ENCODE results near the gene GPR61. TPM values are rescaled to one million over a fixed set of nuclear protein-coding genes. Genes with fewer than 3 reads are reported as not detected.

Gene GPR61
- total and polyA plus RNA-seq, 2 of the 4 experiments (the other 2 are of a cell fraction), result not detected

DNA sequence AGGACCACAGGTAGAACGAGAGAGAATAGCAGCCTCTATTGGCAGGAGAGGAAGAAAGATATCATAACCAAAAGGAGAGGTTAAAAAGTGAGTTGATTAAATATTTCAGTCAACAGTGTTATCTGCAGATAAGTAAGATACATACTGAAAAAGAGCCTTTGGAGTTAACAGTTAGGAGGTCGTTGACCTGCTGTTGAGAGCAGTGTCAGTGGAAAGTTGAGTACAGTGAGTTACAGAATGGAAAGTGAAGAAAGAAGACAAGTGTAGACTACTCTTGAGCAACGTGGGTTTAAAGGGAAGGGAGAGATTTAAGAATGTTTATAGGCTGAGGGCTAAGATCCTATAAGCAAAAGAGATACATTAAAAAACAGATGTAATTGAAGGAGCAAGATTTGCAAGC is 49.5 kb downstream of the GPR61 start:
- H3K27me3 ChIP-seq (ENCODE audit: control insufficient read depth, insufficient read depth, low read length), result no peaks in the 10 kb centered on the region
- H3K4ac ChIP-seq (ENCODE audit: low read depth, low read length), result no peak overlapping the region
- no peak overlapping the region for H2BK15ac ChIP-seq (ENCODE audit: low read depth, low read length)
- H3K4me2 ChIP-seq (ENCODE audit: low read depth, low read length), result no peak overlapping the region
- ChIA-PET CTCF (no interaction called here), POLR2A (ENCODE audit: unreplicated experiment) (no interaction called here)
- dilution Hi-C loops (cut with HindIII; ENCODE audit: low sequenced_read_pairs, unreplicated experiment), result no loop called here
- H2BK5ac ChIP-seq (ENCODE audit: low read depth, low read length, poor library complexity, severe bottlenecking), result no peak overlapping the region
- H3K9me1 ChIP-seq (ENCODE audit: insufficient read depth, low read length), result no peaks in the 10 kb centered on the region
- TF ChIP-seq MAZ (IDR thresholded peaks at IDR 0.05; ENCODE audit: borderline replicate concordance, low read depth, low read length), result no peak
- no peak for TF ChIP-seq CHD1 (IDR thresholded peaks at IDR 0.05; ENCODE audit: low read depth, low read length)
- H3K36me3 ChIP-seq (ENCODE audit: control insufficient read depth, insufficient read depth, low read length), result peaks cover 33% of the 10 kb centered on the region
- no peak overlapping the region for H3K4me3 ChIP-seq (ENCODE audit: insufficient read depth, low read depth, low read length)
- no peak for ATAC-seq (ENCODE audit: low read depth)
- in situ Hi-C loops (cut with MboI; ENCODE audit: low sequenced_read_pairs), result no loop called here
- H3K4me1 ChIP-seq (ENCODE audit: control insufficient read depth, insufficient read depth, low read length), result peaks cover 5% of the 10 kb centered on the region; the same call in 1 of the 2 replicates
- H2AK5ac ChIP-seq (ENCODE audit: low read depth, low read length), result no peak overlapping the region
- no peak overlapping the region for H3K23ac ChIP-seq (ENCODE audit: low read depth, low read length)
- H3K9ac ChIP-seq (ENCODE audit: low read depth, low read length), result no peak overlapping the region
- H3K9me3 ChIP-seq (ENCODE audit: control insufficient read depth, insufficient read depth, low read length), result no peaks in the 10 kb centered on the region
- no peak overlapping the region for H4K5ac ChIP-seq (ENCODE audit: low read depth, low read length)
- WGBS, 2 experiments (ENCODE audit: extremely low coverage in 2 of 2, insufficient read length in 1 of 2), result 100% methylated on average over 2 of the region's 3 CpGs; no CpG with 5 or more reads in 1 of the 2 experiments
- DNase-seq, result no peak
- intact Hi-C loops (cut with micrococcal nuclease), result no loop called here
- H4K20me1 ChIP-seq (ENCODE audit: insufficient read depth, low read length), result no peaks in the 10 kb centered on the region; the same call in 1 of the 2 replicates
- peaks cover 27 to 31% of the 10 kb centered on the region in 2 experiments for H3K79me1 ChIP-seq (ENCODE audit: low read depth in 1 of 2, low read length in 2 of 2)
- H3K27ac ChIP-seq (ENCODE audit: insufficient read depth, low read length), result no peak overlapping the region
- H4K91ac ChIP-seq (ENCODE audit: insufficient read depth, low read depth, low read length), result no peak overlapping the region
- H2AFZ ChIP-seq (replicated peaks; ENCODE audit: low read length, poor library complexity), result no peak overlapping the region
- H3K18ac ChIP-seq (ENCODE audit: low read depth, low read length), result no peak overlapping the region
- no peak overlapping the region for H2AK9ac ChIP-seq (replicated peaks; ENCODE audit: low read depth, low read length, poor library complexity)
- no peak overlapping the region for H3K56ac ChIP-seq (ENCODE audit: extremely low read depth, insufficient read depth, low read length)
- no peak overlapping the region for H4K8ac ChIP-seq (ENCODE audit: low read depth in 2 of 2, low read length in 2 of 2)
- H2BK20ac ChIP-seq (ENCODE audit: low read depth, low read length), result no peak overlapping the region
- H3K14ac ChIP-seq (replicated peaks; ENCODE audit: low read depth, low read length), result no peak overlapping the region
- no TSS peak for BruUV-seq (replicated peaks)
- no peak overlapping the region for H2BK120ac ChIP-seq (ENCODE audit: low read depth, low read length)
